B cell (primary cell): ENCODE data around the gene LILRA6. TPM values are rescaled to one million over a fixed set of nuclear protein-coding genes. Genes with fewer than 3 reads are reported as not detected.
"Not testable (repeated sequence)": the region's sequence is repeated elsewhere in the genome, so short reads cannot be mapped to it uniquely, and the experiment has no call there.

Source experiments
- ATAC-seq: fragments of 200-7000 bp; cut with Tn5 transposase; one replicate; pipeline ENCODE4 v1.10.0; 2021; ENCODE audit warnings: low read depth, mild to moderate bottlenecking, moderate number of reproducible peaks, moderate library complexity
- CTCF ChIA-PET: fragments of 350-600 bp; sonication (Branson Sonifier 250); formaldehyde crosslinking; loops from one replicate; lab custom pipeline; 2021; ENCODE audit warnings: antibody characterized with exemption, inconsistent platforms; lab: Charles Lee
- POLR2A ChIA-PET: fragments of 350-600 bp; sonication (Branson Sonifier 250); formaldehyde crosslinking; loops from one replicate; lab custom pipeline; 2021; ENCODE audit warnings: antibody characterized with exemption; lab: Charles Lee
- DNase-seq: peaks from one replicate; pipeline ENCODE4 v3.0.0; 2013
- H2AFZ ChIP-seq: 2 replicates; pipeline ENCODE4 v1.6.1; 2012; ENCODE audit warnings: mild to moderate bottlenecking, low read depth, low read length; ENCODE audit not compliant: insufficient read depth, poor library complexity, severe bottlenecking
- H3K27ac ChIP-seq, 2 donors: 1 replicate in 1 of 2; 2 replicates in 1 of 2; pipeline ENCODE4 v1.5.1; 2012 to 2013; ENCODE audit warnings: low read length in 2 of 2, mild to moderate bottlenecking in 2 of 2, moderate library complexity in 1 of 2
- H3K27me3 ChIP-seq, 4 experiments: fragments of 200-600 bp in 1 of 4; sonication (generic) in 1 of 4; replicated peaks in 1 of 4; 1 replicate in 2 of 4; 2 replicates in 2 of 4; pipeline versions ENCODE4 v1.6.1 to v1.7.0; 2013 to 2016; ENCODE audit warnings: low read length in 3 of 4, mild to moderate bottlenecking in 2 of 4, mixed read lengths in 1 of 4, moderate library complexity in 1 of 4; ENCODE audit not compliant: insufficient read depth in 4 of 4, control insufficient read depth in 3 of 4; ENCODE audit errors: control extremely low read depth in 1 of 4
- H3K36me3 ChIP-seq, 2 experiments: replicated peaks in 1 of 2; 1 replicate in 1 of 2; 2 replicates in 1 of 2; pipeline versions ENCODE4 v1.6.1 to v1.7.1; 2013; ENCODE audit warnings: low read length in 1 of 2; ENCODE audit not compliant: insufficient read depth in 2 of 2, control insufficient read depth in 1 of 2; ENCODE audit errors: control extremely low read depth in 1 of 2, extremely low read depth in 1 of 2
- H3K4me1 ChIP-seq, 2 donors: fragments of 200-600 bp in 1 of 2; sonication (generic) in 1 of 2; 1 replicate in 1 of 2; 2 replicates in 1 of 2; pipeline versions ENCODE4 v1.5.1 to v1.6.1; 2013 to 2017; ENCODE audit warnings: low read length in 2 of 2; ENCODE audit not compliant: control insufficient read depth in 2 of 2, insufficient read depth in 2 of 2
- H3K4me2 ChIP-seq: replicated peaks from 2 replicates; pipeline ENCODE3; 2012; ENCODE audit warnings: mild to moderate bottlenecking, low read depth, low read length; ENCODE audit not compliant: poor library complexity, severe bottlenecking
- H3K4me3 ChIP-seq, 5 experiments: fragments of 200-600 bp in 1 of 5; sonication (generic) in 1 of 5; 1 replicate in 3 of 5; 2 replicates in 2 of 5; pipeline versions ENCODE4 v1.5.1 to v1.7.0; 2011 to 2016; ENCODE audit warnings: low read length in 4 of 5, mild to moderate bottlenecking in 4 of 5, low read depth in 2 of 5, control low read depth in 1 of 5, moderate library complexity in 1 of 5; ENCODE audit not compliant: insufficient read depth in 1 of 5; ENCODE audit errors: control extremely low read depth in 1 of 5, extremely low read depth in 1 of 5
- H3K79me2 ChIP-seq: fragments of 200-600 bp; sonication (generic); one replicate; pipeline ENCODE4 v1.6.0; 2016; ENCODE audit warnings: low read length; ENCODE audit not compliant: control insufficient read depth, insufficient read depth
- H3K9ac ChIP-seq: fragments of 200-600 bp; sonication (generic); 2 replicates; pipeline ENCODE4 v1.6.1; 2017; ENCODE audit warnings: mild to moderate bottlenecking, low read length, moderate library complexity
- H3K9me3 ChIP-seq, 3 donors: one replicate each; pipeline versions ENCODE4 v1.6.1 to v1.7.1; 2013; ENCODE audit warnings: low read length in 2 of 3; ENCODE audit not compliant: control insufficient read depth in 2 of 3, insufficient read depth in 1 of 3; ENCODE audit errors: control extremely low read depth in 1 of 3
- H4K20me1 ChIP-seq: 2 replicates; pipeline ENCODE4 v1.6.0; 2012; ENCODE audit warnings: mild to moderate bottlenecking, low read length; ENCODE audit not compliant: insufficient read depth, control insufficient read depth, poor library complexity, severe bottlenecking
- H3K27ac Mint-ChIP-seq: one replicate; pipeline ENCODE4 v1.8.0; 2021; ENCODE audit warnings: mixed read lengths
- H3K27me3 Mint-ChIP-seq: one replicate; pipeline ENCODE4 v1.8.0; 2021; ENCODE audit warnings: mixed read lengths
- H3K4me1 Mint-ChIP-seq: one replicate; pipeline ENCODE4 v1.8.0; 2021; ENCODE audit warnings: mixed read lengths
- H3K4me3 Mint-ChIP-seq: one replicate; pipeline ENCODE4 v1.8.0; 2021; ENCODE audit warnings: mixed read lengths
- H3K9me3 Mint-ChIP-seq: one replicate; pipeline ENCODE4 v1.8.0; 2022; ENCODE audit warnings: mixed read lengths; ENCODE audit not compliant: insufficient read depth
- WGBS: methylation state at CpG from one replicate; pipeline ENCODE4 v1.1.5; 2013; ENCODE audit warnings: missing lambda C conversion rate; ENCODE audit not compliant: insufficient coverage; 5-methylcytosine and 5-hydroxymethylcytosine counted together
- intact Hi-C: fragments of 100-400 bp; cut with micrococcal nuclease; formaldehyde crosslinking; loops from one replicate; pipeline ENCODE4 v1.10.0; 2022
- polyA plus RNA-seq: library from polyadenylated mRNA; depleted of rRNA; stranded (reverse); fragments of >200 nt; gene quantifications from 2 replicates; pipeline ENCODE4 v1.2.3, GENCODE V29; 2012
- total RNA-seq, 2 donors: library from RNA; stranded (reverse); fragments of 120-200 nt in 1 of 2; gene quantifications; 1 replicate in 1 of 2; 2 replicates in 1 of 2; pipeline versions ENCODE4 v1.2.3 to v1.2.4, GENCODE V29; 2013 to 2022

The LILRA6 gene
- total and polyA plus RNA-seq, 2 donors (not counting 1 experiment from before 2014, with no cell fraction given) = 0.66 TPM; not detected in 1

- H3K4me1 ChIP-seq, H3K27ac ChIP-seq, H3K36me3 ChIP-seq, POLR2A ChIA-PET, H3K4me3 ChIP-seq, ATAC-seq, H3K4me3 Mint-ChIP-seq, H2AFZ ChIP-seq, H3K4me1 Mint-ChIP-seq, H3K4me2 ChIP-seq, H4K20me1 ChIP-seq, DNase-seq, intact Hi-C loops, H3K79me2 ChIP-seq, H3K9me3 ChIP-seq, H3K9ac ChIP-seq, CTCF ChIA-PET, H3K9me3 Mint-ChIP-seq, H3K27ac Mint-ChIP-seq: not testable (repeated sequence)
- H3K27me3 Mint-ChIP-seq = peaks cover 17% of the 10 kb centered on the region
- H3K27me3 ChIP-seq = peaks cover 0 to 16% (median 6%) of the 10 kb centered on the region in 4 experiments
- WGBS = 88% methylated on average over 11 of the region's 22 CpGs
These were observed 1.9 kb downstream of the LILRA6 start for GRCh38 chr19:54240372-54241336.

DNA sequence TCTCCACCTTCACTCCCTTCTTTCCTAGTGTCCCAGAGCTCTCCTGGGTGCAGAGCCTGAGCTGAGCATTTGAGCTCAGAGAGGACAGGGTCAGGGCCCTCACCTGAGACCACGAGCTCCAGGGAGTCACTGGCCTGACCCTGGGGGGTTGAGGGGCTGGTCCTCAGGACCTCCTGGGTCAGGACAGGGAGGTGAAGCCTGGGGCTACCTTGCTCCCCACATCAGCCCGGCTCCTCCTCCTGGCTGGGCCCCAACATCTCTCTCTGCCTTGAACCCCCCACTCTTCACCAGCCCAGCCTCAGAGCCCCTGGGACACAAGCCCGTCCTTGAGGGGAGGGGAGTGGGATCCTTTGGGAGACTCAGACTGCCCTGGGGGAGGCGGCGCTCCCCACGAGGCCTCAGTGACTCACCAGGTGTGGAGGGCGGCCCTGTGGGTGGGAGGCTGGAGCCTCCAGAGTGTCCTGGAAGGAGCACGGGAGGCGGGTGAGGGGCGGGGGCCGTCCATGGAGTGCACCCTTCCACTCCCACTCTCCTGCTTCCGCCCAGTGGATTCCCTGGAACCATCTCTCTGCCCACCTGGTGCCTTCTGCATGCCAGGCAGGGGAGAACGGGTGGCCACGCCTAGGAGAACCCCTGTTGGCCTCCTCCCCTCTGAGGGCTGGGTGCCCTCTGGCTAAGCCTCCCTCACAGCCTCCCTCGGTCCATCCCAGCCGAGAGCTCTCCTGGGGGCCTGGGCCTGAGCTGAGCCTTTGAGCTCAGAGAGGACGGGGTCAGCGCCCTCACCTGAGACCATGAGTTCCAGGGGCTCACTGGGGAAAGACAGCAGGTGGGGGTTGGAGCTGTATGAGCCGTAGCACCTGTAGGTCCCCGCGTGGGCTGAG lies 2.9 kb downstream of the LILRA6 start:
- peaks cover 15% of the 10 kb centered on the region for H3K27me3 Mint-ChIP-seq
- H3K27ac ChIP-seq, H3K36me3 ChIP-seq, POLR2A ChIA-PET, H3K4me1 ChIP-seq, H3K4me1 Mint-ChIP-seq, H3K4me2 ChIP-seq, H3K9me3 Mint-ChIP-seq, CTCF ChIA-PET, H3K4me3 ChIP-seq, H3K4me3 Mint-ChIP-seq, intact Hi-C loops, H3K9me3 ChIP-seq, H2AFZ ChIP-seq, H3K9ac ChIP-seq, H4K20me1 ChIP-seq, DNase-seq, H3K79me2 ChIP-seq, ATAC-seq, H3K27ac Mint-ChIP-seq: not testable (repeated sequence)
- H3K27me3 ChIP-seq = peaks cover 0 to 20% (median 6%) of the 10 kb centered on the region in 4 experiments
- 80% methylated on average over 6 of the region's 21 CpGs for WGBS
